Ramos (cell line): ENCODE data around the gene PTPN4.

ENCODE experiments used
- in situ Hi-C: fragments of 300-500 bp; cut with MboI; formaldehyde crosslinking; loops from one replicate; pipeline ENCODE4 v1.14.3; 2022; ENCODE audit warnings: low sequenced_read_pairs; ENCODE audit not compliant: unreplicated experiment

Gene PTPN4

GRCh38 chr2:119758881-119759450 lies 756 bp upstream of the PTPN4 start:
- in situ Hi-C loops: loop anchor here (10.0 kb wide), 1 partner anchor 416 kb away; no protein-coding TSS in a partner anchor

GRCh38 chr2:119760237-119760955 lies 674 bp downstream of the PTPN4 start:
- in situ Hi-C loops: no loop called here

- in situ Hi-C loops: no loop called here
Measured at GRCh38 chr2:119760956-119761275, 1.2 kb downstream of the PTPN4 start.

GRCh38 chr2:119764832-119765231 lies 5.1 kb downstream of the PTPN4 start:
- in situ Hi-C loops: no loop called here

GRCh38 chr2:119765433-119766002 lies 5.8 kb downstream of the PTPN4 start:
- in situ Hi-C loops: no loop called here

GRCh38 chr2:119766944-119767343 lies 7.2 kb downstream of the PTPN4 start:
- in situ Hi-C loops: no loop called here

GRCh38 chr2:119768742-119769141 lies 9.0 kb downstream of the PTPN4 start:
- in situ Hi-C loops: no loop called here

- in situ Hi-C loops: no loop called here
Measured at GRCh38 chr2:119769645-119770044, 9.9 kb downstream of the PTPN4 start.

- in situ Hi-C loops: no loop called here
Measured at GRCh38 chr2:119771331-119771730, 11.6 kb downstream of the PTPN4 start.

GRCh38 chr2:119772128-119772527 lies 12.4 kb downstream of the PTPN4 start:
- in situ Hi-C loops: no loop called here

- in situ Hi-C loops: no loop called here
Measured at GRCh38 chr2:119772767-119773166, 13.0 kb downstream of the PTPN4 start.

GRCh38 chr2:119774026-119774425 lies 14.3 kb downstream of the PTPN4 start:
- in situ Hi-C loops: no loop called here

GRCh38 chr2:119775102-119775501 lies 15.4 kb downstream of the PTPN4 start:
- in situ Hi-C loops: no loop called here

GRCh38 chr2:119782308-119783027 lies 22.7 kb downstream of the PTPN4 start:
- in situ Hi-C loops: no loop called here

GRCh38 chr2:119784876-119785275 lies 25.2 kb downstream of the PTPN4 start:
- in situ Hi-C loops: no loop called here

GRCh38 chr2:119786295-119786694 lies 26.6 kb downstream of the PTPN4 start:
- in situ Hi-C loops: no loop called here

GRCh38 chr2:119788752-119789151 lies 29.0 kb downstream of the PTPN4 start:
- in situ Hi-C loops: no loop called here

- in situ Hi-C loops: no loop called here
Measured at GRCh38 chr2:119790466-119790865, 30.7 kb downstream of the PTPN4 start.

- in situ Hi-C loops: no loop called here
Measured at GRCh38 chr2:119792907-119793312, 33.2 kb downstream of the PTPN4 start.

GRCh38 chr2:119794237-119794636 lies 34.5 kb downstream of the PTPN4 start:
- in situ Hi-C loops: no loop called here
